Natural killer cell (primary cell): ENCODE results near the gene PTH. TPM values are rescaled to one million over a fixed set of nuclear protein-coding genes. Genes with fewer than 3 reads are reported as not detected.

Experiments
- ATAC-seq, 3 donors: fragments of 150-1000 bp in 2 of 3; fragments of 200-7000 bp in 1 of 3; cut with Tn5 transposase; 1 replicate in 1 of 3; 2 replicates in 2 of 3; pipeline ENCODE4 v1.10.0; 2021; ENCODE audit warnings: mild to moderate bottlenecking in 2 of 3, moderate library complexity in 2 of 3
- DNase-seq, 2 donors: peaks; one replicate each; pipeline versions ENCODE4 v3.0.0 to v3.0.0-alpha.2; 2013 to 2021; ENCODE audit warnings: mixed read lengths in 1 of 2
- H3K27ac ChIP-seq: one replicate; pipeline ENCODE4 v1.5.1; 2013; ENCODE audit warnings: mild to moderate bottlenecking, low read length
- H3K27me3 ChIP-seq: one replicate; pipeline ENCODE4 v1.6.1; 2013; ENCODE audit warnings: low read length; ENCODE audit not compliant: control insufficient read depth, insufficient read depth
- H3K36me3 ChIP-seq: one replicate; pipeline ENCODE4 v1.6.1; 2013; ENCODE audit warnings: low read length; ENCODE audit not compliant: control insufficient read depth, insufficient read depth
- H3K4me1 ChIP-seq: one replicate; pipeline ENCODE4 v1.6.1; 2013; ENCODE audit warnings: low read length; ENCODE audit not compliant: control insufficient read depth, insufficient read depth
- H3K4me3 ChIP-seq: one replicate; pipeline ENCODE4 v1.5.1; 2013; ENCODE audit warnings: low read length
- H3K9me3 ChIP-seq: one replicate; pipeline ENCODE4 v1.6.1; 2013; ENCODE audit warnings: low read length; ENCODE audit not compliant: control insufficient read depth, insufficient read depth
- H3K27ac Mint-ChIP-seq, 2 donors: one replicate each; pipeline ENCODE4 v1.8.0; 2022; ENCODE audit warnings: mild to moderate bottlenecking in 2 of 2, mixed read lengths in 2 of 2, moderate library complexity in 1 of 2
- H3K27me3 Mint-ChIP-seq, 2 donors: one replicate each; pipeline ENCODE4 v1.8.0; 2022; ENCODE audit warnings: low read depth in 2 of 2, mixed read lengths in 2 of 2
- H3K36me3 Mint-ChIP-seq: one replicate; pipeline ENCODE4 v1.8.0; 2022; ENCODE audit warnings: mixed read lengths
- H3K4me1 Mint-ChIP-seq, 2 donors: one replicate each; pipeline ENCODE4 v1.8.0; 2022; ENCODE audit warnings: mixed read lengths in 2 of 2
- H3K4me3 Mint-ChIP-seq: one replicate; pipeline ENCODE4 v1.8.0; 2022; ENCODE audit warnings: mild to moderate bottlenecking, moderate library complexity, mixed read lengths
- H3K9me3 Mint-ChIP-seq, 2 donors: one replicate each; pipeline ENCODE4 v1.8.0; 2022; ENCODE audit warnings: mixed read lengths in 2 of 2
- WGBS: methylation state at CpG from one replicate; pipeline ENCODE4 v1.1.7; 2013; ENCODE audit warnings: missing lambda C conversion rate; ENCODE audit not compliant: insufficient coverage; 5-methylcytosine and 5-hydroxymethylcytosine counted together
- intact Hi-C: fragments of 100-400 bp; cut with micrococcal nuclease; formaldehyde crosslinking; loops from one replicate; pipeline ENCODE4 v1.14.2; 2022
- total RNA-seq, 4 donors: library from RNA; stranded (reverse); fragments of 120-200 nt in 1 of 4; gene quantifications; one replicate each; pipeline versions ENCODE4 v1.2.3 to v1.2.4, GENCODE V29; 2013 to 2022
- TF ChIP-seq, protein P1 (sequence below): fragments of 200-600 bp; IDR thresholded peaks from one replicate; pipeline ENCODE4 v1.8.0; 2022; ENCODE audit warnings: antibody characterized with exemption

Gene PTH
- not detected for total RNA-seq
- total RNA-seq (2013), result not detected

DNA sequence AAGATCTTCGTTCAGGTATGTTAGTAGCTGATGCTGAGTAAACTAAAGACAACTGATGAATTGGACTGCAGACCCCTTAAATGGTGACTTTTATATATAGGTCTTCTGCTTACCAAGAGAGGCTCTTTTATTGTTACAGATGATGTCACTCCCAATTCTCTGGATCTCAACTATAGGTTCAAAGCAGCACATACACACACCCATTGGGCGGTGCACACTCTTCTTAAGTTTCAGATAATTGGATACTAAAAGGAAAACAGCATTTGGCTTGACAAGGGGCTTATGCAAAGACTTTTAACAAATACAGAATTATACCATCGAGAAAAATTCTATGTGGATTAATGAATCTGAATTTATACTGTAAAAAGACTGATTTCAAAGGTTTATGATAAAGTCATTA, at the start of gene PTH:
TSS of gene PTH (minus strand) at position 69 of the 400 bp plus-strand sequence. CDS start 3,142 bp downstream, outside the sequence.
- DNase-seq (no peak), ATAC-seq (no peak)
- Histone ChIP-seq H3K27me3 (peaks cover 2% of the 10 kb centered on the region), H3K9me3 (no peaks in the 10 kb centered on the region), H3K4me1 (no peaks in the 10 kb centered on the region), H3K4me3 (no peak within 1 kb of the TSS), H3K36me3 (no peaks in the 10 kb centered on the region), H3K27ac (no peak within 1 kb of the TSS)
- no peak within 1 kb of the TSS for H3K4me3 Mint-ChIP-seq
- peaks cover 16 to 51% of the 10 kb centered on the region in 2 donors for H3K27me3 Mint-ChIP-seq
- H3K4me1 Mint-ChIP-seq, result no peaks in the 10 kb centered on the region
- TF ChIP-seq, protein P1, sequence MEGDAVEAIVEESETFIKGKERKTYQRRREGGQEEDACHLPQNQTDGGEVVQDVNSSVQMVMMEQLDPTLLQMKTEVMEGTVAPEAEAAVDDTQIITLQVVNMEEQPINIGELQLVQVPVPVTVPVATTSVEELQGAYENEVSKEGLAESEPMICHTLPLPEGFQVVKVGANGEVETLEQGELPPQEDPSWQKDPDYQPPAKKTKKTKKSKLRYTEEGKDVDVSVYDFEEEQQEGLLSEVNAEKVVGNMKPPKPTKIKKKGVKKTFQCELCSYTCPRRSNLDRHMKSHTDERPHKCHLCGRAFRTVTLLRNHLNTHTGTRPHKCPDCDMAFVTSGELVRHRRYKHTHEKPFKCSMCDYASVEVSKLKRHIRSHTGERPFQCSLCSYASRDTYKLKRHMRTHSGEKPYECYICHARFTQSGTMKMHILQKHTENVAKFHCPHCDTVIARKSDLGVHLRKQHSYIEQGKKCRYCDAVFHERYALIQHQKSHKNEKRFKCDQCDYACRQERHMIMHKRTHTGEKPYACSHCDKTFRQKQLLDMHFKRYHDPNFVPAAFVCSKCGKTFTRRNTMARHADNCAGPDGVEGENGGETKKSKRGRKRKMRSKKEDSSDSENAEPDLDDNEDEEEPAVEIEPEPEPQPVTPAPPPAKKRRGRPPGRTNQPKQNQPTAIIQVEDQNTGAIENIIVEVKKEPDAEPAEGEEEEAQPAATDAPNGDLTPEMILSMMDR, result no peak
- intact Hi-C loops, result no loop called here
- H3K9me3 Mint-ChIP-seq, result no peaks in the 10 kb centered on the region
- H3K27ac Mint-ChIP-seq, result no peak within 1 kb of the TSS
- WGBS, result 83% methylated on average over 1 of the region's 3 CpGs
- peaks cover 14% of the 10 kb centered on the region for H3K36me3 Mint-ChIP-seq

DNA sequence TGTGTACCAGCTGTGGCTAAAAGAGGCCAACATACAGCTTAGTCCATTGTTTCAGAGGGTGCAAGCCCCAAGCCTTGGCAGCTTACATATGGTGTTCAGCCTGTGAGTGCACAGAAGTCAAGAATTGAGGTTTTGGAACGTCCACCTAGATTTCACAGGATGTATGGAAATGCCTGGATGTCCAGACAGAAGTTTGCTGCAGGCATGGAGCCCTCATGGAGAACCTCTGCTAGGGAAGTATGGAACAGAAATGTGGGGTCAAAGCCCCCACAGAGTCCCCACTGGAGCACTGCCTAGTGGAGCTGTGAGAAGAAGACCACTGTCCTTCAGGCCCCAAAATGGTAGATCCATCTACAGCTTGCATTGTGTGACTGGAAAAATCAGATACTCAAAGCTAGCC, 42.2 kb upstream of the PTH start:
- Histone ChIP-seq H3K36me3 (no peaks in the 10 kb centered on the region), H3K4me1 (no peaks in the 10 kb centered on the region), H3K27ac (no peak overlapping the region), H3K9me3 (peaks cover 12% of the 10 kb centered on the region), H3K27me3 (no peaks in the 10 kb centered on the region), H3K4me3 (no peak overlapping the region)
- H3K4me1 Mint-ChIP-seq, result no peaks in the 10 kb centered on the region
- TF ChIP-seq, protein P1, result no peak
- intact Hi-C loops, result no loop called here
- no peak for ATAC-seq
- 62% methylated on average over 1 of the region's 1 CpG for WGBS
- H3K36me3 Mint-ChIP-seq, result peaks cover 13% of the 10 kb centered on the region
- peaks cover 0 to 3% of the 10 kb centered on the region in 2 donors for H3K27me3 Mint-ChIP-seq
- no peak for DNase-seq
- peaks cover 9 to 12% of the 10 kb centered on the region in 2 donors for H3K9me3 Mint-ChIP-seq
- no peak overlapping the region for H3K4me3 Mint-ChIP-seq
- no peak overlapping the region for H3K27ac Mint-ChIP-seq

DNA sequence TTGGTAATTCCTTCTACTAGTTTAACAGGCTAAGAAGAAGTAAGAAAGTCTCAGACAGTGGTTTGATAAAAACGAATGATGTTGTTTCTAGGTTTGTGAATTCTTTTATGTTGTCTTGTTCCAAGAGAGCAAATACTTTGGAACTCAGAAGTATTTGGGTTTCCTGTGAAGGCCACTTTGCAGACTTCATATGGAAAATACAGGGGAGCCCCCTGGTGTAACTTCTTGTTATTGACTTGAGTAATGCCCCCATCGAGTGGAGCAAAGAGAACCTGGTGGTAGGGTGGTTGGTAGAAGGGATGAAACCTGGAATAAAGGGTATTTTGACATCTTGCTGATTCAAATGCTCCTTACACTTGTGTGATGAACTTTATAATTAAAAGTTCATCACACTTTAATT, 40.0 kb upstream of the PTH start:
- peaks cover 14 to 22% of the 10 kb centered on the region in 2 donors for H3K9me3 Mint-ChIP-seq
- H3K4me1 Mint-ChIP-seq, result no peaks in the 10 kb centered on the region
- H3K36me3 Mint-ChIP-seq, result peaks cover 32% of the 10 kb centered on the region
- DNase-seq (no peak), ATAC-seq (no peak)
- TF ChIP-seq, protein P1, result no peak
- Histone ChIP-seq H3K4me1 (no peaks in the 10 kb centered on the region), H3K9me3 (peaks cover 12% of the 10 kb centered on the region), H3K27me3 (no peaks in the 10 kb centered on the region), H3K4me3 (no peak overlapping the region), H3K27ac (no peak overlapping the region), H3K36me3 (no peaks in the 10 kb centered on the region)
- H3K27me3 Mint-ChIP-seq, result peaks cover 0 to 3% of the 10 kb centered on the region in 2 donors
- no peak overlapping the region for H3K27ac Mint-ChIP-seq
- intact Hi-C loops, result no loop called here
- WGBS, result 60% methylated on average over 2 of the region's 2 CpGs
- no peak overlapping the region for H3K4me3 Mint-ChIP-seq

GRCh38 chr11:13534358-13534757, 38.6 kb upstream of the PTH start:
- Histone ChIP-seq H3K9me3 (peaks cover 12% of the 10 kb centered on the region), H3K27ac (no peak overlapping the region), H3K27me3 (no peaks in the 10 kb centered on the region), H3K36me3 (no peaks in the 10 kb centered on the region), H3K4me1 (no peaks in the 10 kb centered on the region), H3K4me3 (no peak overlapping the region)
- H3K4me3 Mint-ChIP-seq, result no peak overlapping the region
- WGBS, result 84% methylated on average over 7 of the region's 7 CpGs
- TF ChIP-seq, protein P1, result no peak
- intact Hi-C loops, result no loop called here
- H3K4me1 Mint-ChIP-seq, result no peaks in the 10 kb centered on the region
- peaks cover 0 to 5% of the 10 kb centered on the region in 2 donors for H3K27me3 Mint-ChIP-seq
- ATAC-seq (no peak), DNase-seq (no peak)
- no peak overlapping the region for H3K27ac Mint-ChIP-seq
- peaks cover 32% of the 10 kb centered on the region for H3K36me3 Mint-ChIP-seq
- peaks cover 12 to 22% of the 10 kb centered on the region in 2 donors for H3K9me3 Mint-ChIP-seq
